SK-N-SH treated with all-trans-retinoic acid at 6 μM for 48 hours (cell line): ENCODE results near the gene CACNA1H.

ENCODE experiments used
- ATAC-seq: fragments of 200-7000 bp; cut with Tn5 transposase; 3 replicates; pipeline ENCODE4 v1.9.1; 2020; ENCODE audit warnings: mild to moderate bottlenecking, moderate library complexity
- ARNTL ChIP-seq: fragments of 450-650 bp; formaldehyde crosslinking; IDR thresholded peaks from 2 replicates; pipeline ENCODE4 v1.5.0; 2020; ENCODE audit warnings: low read depth, mild to moderate bottlenecking, moderate library complexity, borderline replicate concordance
- BACH2 ChIP-seq: fragments of 250-450 bp; sonication (Bioruptor Pico); IDR thresholded peaks from 2 replicates; pipeline ENCODE4 v1.9.0; 2021; ENCODE audit warnings: mild to moderate bottlenecking, borderline replicate concordance
- CSDC2 ChIP-seq: fragments of 250-450 bp; sonication (Bioruptor Pico); IDR thresholded peaks from 2 replicates; pipeline ENCODE4 v1.5.0; 2020; ENCODE audit warnings: mild to moderate bottlenecking, moderate library complexity
- ESRRG ChIP-seq: fragments of 250-450 bp; sonication (Bioruptor Pico); IDR thresholded peaks from 2 replicates; pipeline ENCODE4 v1.6.1; 2021; ENCODE audit warnings: mild to moderate bottlenecking
- GLIS3 ChIP-seq: fragments of 250-450 bp; sonication (Bioruptor Pico); IDR thresholded peaks from 2 replicates; pipeline ENCODE4 v1.5.0; 2020; ENCODE audit warnings: mild to moderate bottlenecking, moderate library complexity
- ISL1 ChIP-seq: fragments of 250-450 bp; sonication (Bioruptor Pico); IDR thresholded peaks from 2 replicates; pipeline ENCODE4 v2.1.2; 2022; ENCODE audit warnings: mild to moderate bottlenecking, moderate library complexity
- OSR1 ChIP-seq: fragments of 250-450 bp; sonication (Bioruptor Pico); IDR thresholded peaks from 2 replicates; pipeline ENCODE4 v1.8.0; 2022; ENCODE audit warnings: moderate library complexity, mild to moderate bottlenecking, inconsistent platforms
- RARB ChIP-seq: fragments of 250-450 bp; sonication (Bioruptor Pico); IDR thresholded peaks from 2 replicates; pipeline ENCODE4 v1.8.0; 2021; ENCODE audit warnings: mild to moderate bottlenecking, moderate library complexity
- SNAI2 ChIP-seq: fragments of 250-450 bp; sonication (Bioruptor Pico); IDR thresholded peaks from 2 replicates; pipeline ENCODE4 v1.5.0; 2020; ENCODE audit warnings: mild to moderate bottlenecking, moderate library complexity
- TOX ChIP-seq: fragments of 250-450 bp; sonication (Bioruptor Pico); IDR thresholded peaks from 2 replicates; pipeline ENCODE4 v1.8.0; 2021; ENCODE audit warnings: mild to moderate bottlenecking, moderate library complexity, borderline replicate concordance
- ZC3H10 ChIP-seq: fragments of 250-450 bp; sonication (Bioruptor Pico); IDR thresholded peaks from 2 replicates; pipeline ENCODE4 v1.5.1; 2021; ENCODE audit warnings: mild to moderate bottlenecking, moderate library complexity
- ZFP3 ChIP-seq: fragments of 250-450 bp; sonication (Bioruptor Pico); IDR thresholded peaks from 2 replicates; pipeline ENCODE4 v1.5.0; 2020; ENCODE audit warnings: mild to moderate bottlenecking, moderate library complexity
- ZFP30 ChIP-seq: fragments of 450-650 bp; formaldehyde crosslinking; IDR thresholded peaks from 2 replicates; pipeline ENCODE4 v1.5.0; 2022; ENCODE audit warnings: mild to moderate bottlenecking, moderate library complexity
- ZNF565 ChIP-seq: fragments of 450-650 bp; formaldehyde crosslinking; conservative IDR thresholded peaks from 2 replicates; pipeline ENCODE4 v1.5.0; 2020; ENCODE audit warnings: low read depth, mild to moderate bottlenecking, moderate library complexity
- ZNF70 ChIP-seq: fragments of 450-650 bp; formaldehyde crosslinking; IDR thresholded peaks from 2 replicates; pipeline ENCODE4 v1.5.0; 2020; ENCODE audit warnings: mild to moderate bottlenecking, moderate library complexity
- ZNF8 ChIP-seq: fragments of 450-650 bp; formaldehyde crosslinking; IDR thresholded peaks from 2 replicates; pipeline ENCODE4 v1.5.0; 2020; ENCODE audit warnings: mild to moderate bottlenecking, moderate library complexity
- TF ChIP-seq, protein P1 (sequence below): fragments of 250-450 bp; sonication (Bioruptor Pico); IDR thresholded peaks from 2 replicates; pipeline ENCODE4 v1.8.0; 2020; ENCODE audit warnings: mild to moderate bottlenecking, moderate library complexity, borderline replicate concordance
- TF ChIP-seq, protein P2 (sequence below): fragments of 250-450 bp; sonication (Bioruptor Pico); IDR thresholded peaks from 2 replicates; pipeline ENCODE4 v1.5.1; 2021; ENCODE audit warnings: mild to moderate bottlenecking, moderate library complexity
- TF ChIP-seq, protein P3 (sequence below): fragments of 250-450 bp; sonication (Bioruptor Pico); IDR thresholded peaks from 2 replicates; pipeline ENCODE4 v1.8.0; 2021; ENCODE audit warnings: low read depth, mild to moderate bottlenecking, moderate library complexity, borderline replicate concordance
- TF ChIP-seq, protein P4 (sequence below): fragments of 250-450 bp; sonication (Bioruptor Pico); IDR thresholded peaks from 2 replicates; pipeline ENCODE4 v1.5.0; 2020; ENCODE audit warnings: mild to moderate bottlenecking, moderate library complexity
- TF ChIP-seq, protein P5 (sequence below): fragments of 250-450 bp; sonication (Bioruptor Pico); IDR thresholded peaks from 2 replicates; pipeline ENCODE4 v1.5.1; 2020; ENCODE audit warnings: low read depth, mild to moderate bottlenecking, moderate library complexity

Gene CACNA1H

DNA sequence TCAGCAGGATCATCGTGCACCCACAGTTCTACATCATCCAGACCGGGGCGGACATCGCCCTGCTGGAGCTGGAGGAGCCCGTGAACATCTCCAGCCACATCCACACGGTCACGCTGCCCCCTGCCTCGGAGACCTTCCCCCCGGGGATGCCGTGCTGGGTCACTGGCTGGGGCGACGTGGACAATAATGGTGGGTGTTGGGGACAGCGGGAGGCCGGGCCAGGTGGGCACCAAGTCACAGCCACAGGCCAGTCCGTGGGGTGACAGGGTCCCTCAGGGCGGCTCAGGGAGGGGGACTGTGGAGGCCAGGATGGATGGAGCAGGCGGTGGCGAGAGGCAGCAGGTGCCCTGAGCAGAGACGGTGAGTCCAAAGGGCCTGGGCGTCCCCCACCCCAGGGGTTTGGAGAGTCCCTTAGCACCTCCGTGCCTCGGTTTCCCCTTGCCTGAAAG, 104.0 kb downstream of the CACNA1H start:
- peak; percentile 11; the same call in 2 of the 3 replicates for ATAC-seq
- no peak for TF ChIP-seq SNAI2 (CRISPR knock-in tag)
- TF ChIP-seq GLIS3 (CRISPR knock-in tag) = no peak
- TF ChIP-seq TOX (CRISPR knock-in tag) = no peak
- TF ChIP-seq ISL1 (CRISPR knock-in tag) = no peak
- no peak for TF ChIP-seq ZNF565 (CRISPR knock-in tag)
- TF ChIP-seq ZNF70 (CRISPR knock-in tag) = no peak
- TF ChIP-seq ARNTL (CRISPR knock-in tag) = no peak

DNA sequence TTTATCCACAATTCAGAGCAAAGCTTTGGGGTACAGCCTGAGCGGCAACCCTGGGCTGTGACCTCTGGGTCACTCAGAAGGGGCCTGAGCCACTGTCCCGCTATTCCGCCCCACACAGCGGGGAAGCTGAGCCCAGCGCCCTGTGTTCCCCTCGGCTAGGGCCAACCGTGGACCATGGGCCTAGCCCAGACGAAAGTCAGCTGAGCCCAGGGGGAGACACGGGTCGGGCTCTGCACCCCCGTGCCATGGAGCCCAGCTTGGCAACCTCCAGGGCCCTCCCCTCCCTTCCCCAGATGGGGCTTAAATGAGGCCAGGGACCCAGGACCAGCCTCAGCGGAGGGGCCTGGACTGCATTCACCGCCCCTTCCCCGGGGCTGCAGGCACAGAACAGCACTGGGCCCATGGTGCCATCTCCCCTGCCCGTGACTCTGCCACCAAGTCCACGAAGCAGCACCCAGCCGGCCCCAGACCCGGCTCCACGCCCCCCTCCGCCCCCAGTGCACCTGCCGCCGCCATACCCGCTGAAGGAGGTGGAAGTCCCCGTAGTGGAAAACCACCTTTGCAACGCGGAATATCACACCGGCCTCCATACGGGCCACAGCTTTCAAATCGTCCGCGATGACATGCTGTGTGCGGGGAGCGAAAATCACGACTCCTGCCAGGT, 104.8 kb downstream of the CACNA1H start:
- ATAC-seq = no peak
- TF ChIP-seq ZFP30 (no peak), RARB (CRISPR knock-in tag) (no peak), ZNF70 (CRISPR knock-in tag) (no peak), TOX (CRISPR knock-in tag) (no peak), ISL1 (CRISPR knock-in tag) (no peak), GLIS3 (CRISPR knock-in tag) (no peak), ESRRG (CRISPR knock-in tag) (no peak), CSDC2 (CRISPR knock-in tag) (no peak), ZFP3 (no peak), SNAI2 (CRISPR knock-in tag) (no peak), ARNTL (CRISPR knock-in tag) (no peak)
- TF ChIP-seq, protein P1, sequence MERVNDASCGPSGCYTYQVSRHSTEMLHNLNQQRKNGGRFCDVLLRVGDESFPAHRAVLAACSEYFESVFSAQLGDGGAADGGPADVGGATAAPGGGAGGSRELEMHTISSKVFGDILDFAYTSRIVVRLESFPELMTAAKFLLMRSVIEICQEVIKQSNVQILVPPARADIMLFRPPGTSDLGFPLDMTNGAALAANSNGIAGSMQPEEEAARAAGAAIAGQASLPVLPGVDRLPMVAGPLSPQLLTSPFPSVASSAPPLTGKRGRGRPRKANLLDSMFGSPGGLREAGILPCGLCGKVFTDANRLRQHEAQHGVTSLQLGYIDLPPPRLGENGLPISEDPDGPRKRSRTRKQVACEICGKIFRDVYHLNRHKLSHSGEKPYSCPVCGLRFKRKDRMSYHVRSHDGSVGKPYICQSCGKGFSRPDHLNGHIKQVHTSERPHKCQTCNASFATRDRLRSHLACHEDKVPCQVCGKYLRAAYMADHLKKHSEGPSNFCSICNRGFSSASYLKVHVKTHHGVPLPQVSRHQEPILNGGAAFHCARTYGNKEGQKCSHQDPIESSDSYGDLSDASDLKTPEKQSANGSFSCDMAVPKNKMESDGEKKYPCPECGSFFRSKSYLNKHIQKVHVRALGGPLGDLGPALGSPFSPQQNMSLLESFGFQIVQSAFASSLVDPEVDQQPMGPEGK (CRISPR knock-in tag) = no peak
- TF ChIP-seq, protein P2, sequence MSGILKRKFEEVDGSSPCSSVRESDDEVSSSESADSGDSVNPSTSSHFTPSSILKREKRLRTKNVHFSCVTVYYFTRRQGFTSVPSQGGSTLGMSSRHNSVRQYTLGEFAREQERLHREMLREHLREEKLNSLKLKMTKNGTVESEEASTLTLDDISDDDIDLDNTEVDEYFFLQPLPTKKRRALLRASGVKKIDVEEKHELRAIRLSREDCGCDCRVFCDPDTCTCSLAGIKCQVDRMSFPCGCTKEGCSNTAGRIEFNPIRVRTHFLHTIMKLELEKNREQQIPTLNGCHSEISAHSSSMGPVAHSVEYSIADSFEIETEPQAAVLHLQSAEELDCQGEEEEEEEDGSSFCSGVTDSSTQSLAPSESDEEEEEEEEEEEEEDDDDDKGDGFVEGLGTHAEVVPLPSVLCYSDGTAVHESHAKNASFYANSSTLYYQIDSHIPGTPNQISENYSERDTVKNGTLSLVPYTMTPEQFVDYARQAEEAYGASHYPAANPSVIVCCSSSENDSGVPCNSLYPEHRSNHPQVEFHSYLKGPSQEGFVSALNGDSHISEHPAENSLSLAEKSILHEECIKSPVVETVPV (CRISPR knock-in tag) = no peak
- TF ChIP-seq, protein P3, sequence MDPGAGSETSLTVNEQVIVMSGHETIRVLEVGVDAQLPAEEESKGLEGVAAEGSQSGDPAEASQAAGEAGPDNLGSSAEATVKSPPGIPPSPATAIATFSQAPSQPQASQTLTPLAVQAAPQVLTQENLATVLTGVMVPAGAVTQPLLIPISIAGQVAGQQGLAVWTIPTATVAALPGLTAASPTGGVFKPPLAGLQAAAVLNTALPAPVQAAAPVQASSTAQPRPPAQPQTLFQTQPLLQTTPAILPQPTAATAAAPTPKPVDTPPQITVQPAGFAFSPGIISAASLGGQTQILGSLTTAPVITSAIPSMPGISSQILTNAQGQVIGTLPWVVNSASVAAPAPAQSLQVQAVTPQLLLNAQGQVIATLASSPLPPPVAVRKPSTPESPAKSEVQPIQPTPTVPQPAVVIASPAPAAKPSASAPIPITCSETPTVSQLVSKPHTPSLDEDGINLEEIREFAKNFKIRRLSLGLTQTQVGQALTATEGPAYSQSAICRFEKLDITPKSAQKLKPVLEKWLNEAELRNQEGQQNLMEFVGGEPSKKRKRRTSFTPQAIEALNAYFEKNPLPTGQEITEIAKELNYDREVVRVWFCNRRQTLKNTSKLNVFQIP (CRISPR knock-in tag) = no peak
- TF ChIP-seq, protein P4, sequence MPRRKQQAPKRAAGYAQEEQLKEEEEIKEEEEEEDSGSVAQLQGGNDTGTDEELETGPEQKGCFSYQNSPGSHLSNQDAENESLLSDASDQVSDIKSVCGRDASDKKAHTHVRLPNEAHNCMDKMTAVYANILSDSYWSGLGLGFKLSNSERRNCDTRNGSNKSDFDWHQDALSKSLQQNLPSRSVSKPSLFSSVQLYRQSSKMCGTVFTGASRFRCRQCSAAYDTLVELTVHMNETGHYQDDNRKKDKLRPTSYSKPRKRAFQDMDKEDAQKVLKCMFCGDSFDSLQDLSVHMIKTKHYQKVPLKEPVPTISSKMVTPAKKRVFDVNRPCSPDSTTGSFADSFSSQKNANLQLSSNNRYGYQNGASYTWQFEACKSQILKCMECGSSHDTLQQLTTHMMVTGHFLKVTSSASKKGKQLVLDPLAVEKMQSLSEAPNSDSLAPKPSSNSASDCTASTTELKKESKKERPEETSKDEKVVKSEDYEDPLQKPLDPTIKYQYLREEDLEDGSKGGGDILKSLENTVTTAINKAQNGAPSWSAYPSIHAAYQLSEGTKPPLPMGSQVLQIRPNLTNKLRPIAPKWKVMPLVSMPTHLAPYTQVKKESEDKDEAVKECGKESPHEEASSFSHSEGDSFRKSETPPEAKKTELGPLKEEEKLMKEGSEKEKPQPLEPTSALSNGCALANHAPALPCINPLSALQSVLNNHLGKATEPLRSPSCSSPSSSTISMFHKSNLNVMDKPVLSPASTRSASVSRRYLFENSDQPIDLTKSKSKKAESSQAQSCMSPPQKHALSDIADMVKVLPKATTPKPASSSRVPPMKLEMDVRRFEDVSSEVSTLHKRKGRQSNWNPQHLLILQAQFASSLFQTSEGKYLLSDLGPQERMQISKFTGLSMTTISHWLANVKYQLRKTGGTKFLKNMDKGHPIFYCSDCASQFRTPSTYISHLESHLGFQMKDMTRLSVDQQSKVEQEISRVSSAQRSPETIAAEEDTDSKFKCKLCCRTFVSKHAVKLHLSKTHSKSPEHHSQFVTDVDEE (CRISPR knock-in tag) = no peak
- TF ChIP-seq, protein P5, sequence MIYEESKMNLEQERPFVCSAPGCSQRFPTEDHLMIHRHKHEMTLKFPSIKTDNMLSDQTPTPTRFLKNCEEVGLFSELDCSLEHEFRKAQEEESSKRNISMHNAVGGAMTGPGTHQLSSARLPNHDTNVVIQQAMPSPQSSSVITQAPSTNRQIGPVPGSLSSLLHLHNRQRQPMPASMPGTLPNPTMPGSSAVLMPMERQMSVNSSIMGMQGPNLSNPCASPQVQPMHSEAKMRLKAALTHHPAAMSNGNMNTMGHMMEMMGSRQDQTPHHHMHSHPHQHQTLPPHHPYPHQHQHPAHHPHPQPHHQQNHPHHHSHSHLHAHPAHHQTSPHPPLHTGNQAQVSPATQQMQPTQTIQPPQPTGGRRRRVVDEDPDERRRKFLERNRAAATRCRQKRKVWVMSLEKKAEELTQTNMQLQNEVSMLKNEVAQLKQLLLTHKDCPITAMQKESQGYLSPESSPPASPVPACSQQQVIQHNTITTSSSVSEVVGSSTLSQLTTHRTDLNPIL (CRISPR knock-in tag) = no peak

DNA sequence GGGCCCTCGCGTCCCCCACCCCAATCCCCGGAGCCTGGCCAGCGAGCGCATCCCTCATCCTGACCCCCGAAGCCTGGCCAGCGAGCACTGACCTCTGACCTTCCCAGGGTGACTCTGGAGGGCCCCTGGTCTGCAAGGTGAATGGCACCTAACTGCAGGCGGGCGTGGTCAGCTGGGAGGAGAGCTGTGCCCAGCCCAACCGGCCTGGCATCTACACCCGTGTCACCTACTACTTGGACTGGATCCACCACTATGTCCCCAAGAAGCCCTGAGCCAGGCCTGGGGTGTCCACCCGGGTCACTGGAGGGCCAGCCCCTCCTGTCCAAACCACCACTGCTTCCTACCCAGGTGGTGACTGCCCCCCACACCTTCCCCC, 105.3 kb downstream of the CACNA1H start:
- no peak for ATAC-seq
- TF ChIP-seq RARB (CRISPR knock-in tag) (no peak), BACH2 (no peak), TOX (CRISPR knock-in tag) (no peak), GLIS3 (CRISPR knock-in tag) (no peak), SNAI2 (CRISPR knock-in tag) (no peak), ZFP30 (no peak), ARNTL (CRISPR knock-in tag) (no peak), OSR1 (no peak), ZNF8 (CRISPR knock-in tag) (no peak), ZC3H10 (no peak)
- TF ChIP-seq, protein P3 (CRISPR knock-in tag) = no peak
- TF ChIP-seq, protein P4 (CRISPR knock-in tag) = no peak
